IgD-negative memory B cell (primary cell): ENCODE data around the gene FASN. TPM values are rescaled to one million over a fixed set of nuclear protein-coding genes. Genes with fewer than 3 reads are reported as not detected.

Experiments
- H3K27ac Mint-ChIP-seq, 3 donors: one replicate each; pipeline ENCODE4 v1.8.0; 2020 to 2022; ENCODE audit warnings: mild to moderate bottlenecking in 3 of 3, mixed read lengths in 3 of 3, moderate library complexity in 1 of 3
- H3K27me3 Mint-ChIP-seq: one replicate; pipeline ENCODE4 v1.8.0; 2021; ENCODE audit warnings: mixed read lengths
- H3K36me3 Mint-ChIP-seq: one replicate; pipeline ENCODE4 v1.8.0; 2020; ENCODE audit warnings: mild to moderate bottlenecking, mixed read lengths
- H3K4me1 Mint-ChIP-seq, 3 donors: one replicate each; pipeline ENCODE4 v1.8.0; 2020 to 2022; ENCODE audit warnings: mixed read lengths in 3 of 3, mild to moderate bottlenecking in 1 of 3
- H3K4me3 Mint-ChIP-seq, 4 donors: one replicate each; pipeline ENCODE4 v1.8.0; 2020 to 2022; ENCODE audit warnings: mild to moderate bottlenecking in 4 of 4, mixed read lengths in 4 of 4, moderate library complexity in 3 of 4
- H3K9me3 Mint-ChIP-seq, 3 donors: one replicate each; pipeline ENCODE4 v1.8.0; 2020 to 2021; ENCODE audit warnings: mixed read lengths in 3 of 3, mild to moderate bottlenecking in 1 of 3
- polyA plus RNA-seq: library from polyadenylated mRNA; unstranded; fragments of 300-500 nt; fragmentation: Illumina TruSeq; gene quantifications from one replicate; pipeline ENCODE4 v1.2.3, GENCODE V29; 2021

Gene FASN
- polyA plus RNA-seq, 1 donor from 2014 or later = 2.9 TPM

- Mint-ChIP-seq H3K9me3 (no peaks in the 10 kb centered on the region), H3K27me3 (no peaks in the 10 kb centered on the region), H3K4me3 (peak overlapping the region; percentile 69 to 86 (median 79)), H3K4me1 (peaks cover 0 to 10% (median 0%) of the 10 kb centered on the region in 3 donors), H3K36me3 (no peaks in the 10 kb centered on the region), H3K27ac (peak overlapping the region in 2 of 3 donors; percentile 87 to 89)
These were observed 34.3 kb downstream of the FASN start for GRCh38 chr17:82063424-82064415.

- no peaks in the 10 kb centered on the region for H3K27me3 Mint-ChIP-seq
- peaks cover 0 to 10% (median 0%) of the 10 kb centered on the region in 3 donors for H3K4me1 Mint-ChIP-seq
- H3K9me3 Mint-ChIP-seq = no peaks in the 10 kb centered on the region
- H3K27ac Mint-ChIP-seq = peak overlapping the region in 1 of 3 donors; percentile 46
- no peak overlapping the region for H3K4me3 Mint-ChIP-seq
- no peaks in the 10 kb centered on the region for H3K36me3 Mint-ChIP-seq
These were observed 35.1 kb downstream of the FASN start for GRCh38 chr17:82062984-82063368.

GRCh38 chr17:82062076-82062983 is 35.7 kb downstream of the FASN start:
- Mint-ChIP-seq H3K9me3 (no peaks in the 10 kb centered on the region), H3K36me3 (no peaks in the 10 kb centered on the region), H3K4me1 (peaks cover 0 to 10% (median 0%) of the 10 kb centered on the region in 3 donors), H3K27me3 (no peaks in the 10 kb centered on the region), H3K4me3 (no peak overlapping the region), H3K27ac (no peak overlapping the region)

DNA sequence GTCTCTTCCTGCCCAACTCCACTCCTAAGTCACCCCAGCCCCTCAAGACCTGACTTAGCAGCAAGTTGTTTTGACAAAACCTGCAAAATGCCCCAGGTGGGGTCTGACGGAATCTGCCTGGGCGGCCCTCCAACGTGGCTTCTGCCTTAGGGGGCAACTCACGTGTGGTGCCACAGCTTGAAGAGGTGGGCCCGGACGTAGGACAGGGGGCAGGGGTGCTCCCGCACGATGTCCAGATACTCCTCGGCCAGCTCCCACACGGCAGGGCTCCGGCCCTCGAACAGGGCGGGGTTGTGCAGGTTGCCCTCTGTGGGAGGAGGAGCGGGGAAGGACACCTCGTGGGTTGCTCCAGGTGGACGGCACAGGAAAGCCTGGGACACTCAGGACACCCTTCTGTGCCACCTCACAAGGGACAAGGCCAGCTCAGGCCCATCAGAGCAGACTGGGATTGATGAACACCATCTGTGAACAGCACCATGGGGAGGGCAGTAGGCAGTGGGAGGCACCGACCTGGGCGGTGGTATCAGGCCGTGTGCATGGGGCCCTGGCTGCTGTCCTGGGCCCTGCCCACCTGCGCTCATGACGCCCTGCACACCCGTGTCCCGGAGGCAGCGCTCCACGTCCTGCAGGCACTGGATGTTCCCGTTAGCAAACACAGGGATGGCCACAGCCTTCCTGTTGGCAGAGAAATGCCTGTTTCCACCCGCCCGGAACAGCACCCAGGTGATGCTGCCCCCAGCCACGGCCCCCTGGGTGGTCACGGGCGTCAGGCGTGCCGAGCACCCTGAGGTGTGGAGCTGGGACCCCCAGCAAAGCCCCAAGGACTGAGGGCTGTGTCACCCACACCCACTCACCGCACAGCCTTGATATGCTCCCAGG is 36.8 kb downstream of the FASN start:
- Mint-ChIP-seq H3K27ac (no peak overlapping the region), H3K9me3 (no peaks in the 10 kb centered on the region), H3K4me1 (peaks cover 0 to 6% (median 0%) of the 10 kb centered on the region in 3 donors), H3K36me3 (no peaks in the 10 kb centered on the region), H3K27me3 (no peaks in the 10 kb centered on the region), H3K4me3 (no peak overlapping the region)

GRCh38 chr17:82060614-82061013 is 37.4 kb downstream of the FASN start:
- H3K9me3 Mint-ChIP-seq = no peaks in the 10 kb centered on the region
- H3K27ac Mint-ChIP-seq = no peak overlapping the region
- H3K36me3 Mint-ChIP-seq = no peaks in the 10 kb centered on the region
- no peaks in the 10 kb centered on the region for H3K27me3 Mint-ChIP-seq
- H3K4me3 Mint-ChIP-seq = no peak overlapping the region
- H3K4me1 Mint-ChIP-seq = peaks cover 0 to 4% (median 0%) of the 10 kb centered on the region in 3 donors

DNA sequence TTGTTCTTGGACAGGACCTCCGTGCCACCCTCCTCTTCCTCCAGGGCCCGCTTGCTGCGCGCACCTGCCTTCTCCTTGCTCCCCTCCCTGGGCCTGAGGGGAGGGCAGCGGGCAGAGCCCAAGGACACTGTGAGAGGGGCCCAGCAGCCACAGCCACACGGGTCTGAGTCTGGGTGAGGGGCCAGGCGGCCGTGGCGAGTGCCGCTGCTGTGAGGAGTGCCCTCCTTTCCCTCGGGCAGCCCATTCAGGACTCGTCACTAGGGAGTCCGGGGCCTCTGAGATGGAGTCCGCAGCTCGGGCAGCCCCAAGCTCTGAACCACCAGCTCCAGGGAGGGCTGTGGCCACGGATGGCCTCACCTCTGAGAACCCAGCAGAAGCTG is 38.0 kb downstream of the FASN start:
- no peaks in the 10 kb centered on the region for H3K36me3 Mint-ChIP-seq
- peak overlapping the region in 1 of 3 donors; percentile 10 for H3K27ac Mint-ChIP-seq
- H3K27me3 Mint-ChIP-seq = no peaks in the 10 kb centered on the region
- no peaks in the 10 kb centered on the region for H3K9me3 Mint-ChIP-seq
- H3K4me3 Mint-ChIP-seq = peak overlapping the region in 1 of 4 donors; percentile 32
- peaks cover 0 to 4% (median 0%) of the 10 kb centered on the region in 3 donors for H3K4me1 Mint-ChIP-seq

- no peak overlapping the region for H3K27ac Mint-ChIP-seq
- H3K36me3 Mint-ChIP-seq = no peaks in the 10 kb centered on the region
- H3K4me1 Mint-ChIP-seq = peaks cover 0 to 4% (median 1%) of the 10 kb centered on the region in 3 donors
- no peaks in the 10 kb centered on the region for H3K9me3 Mint-ChIP-seq
- no peak overlapping the region for H3K4me3 Mint-ChIP-seq
- H3K27me3 Mint-ChIP-seq = no peaks in the 10 kb centered on the region
These were observed 38.6 kb downstream of the FASN start for GRCh38 chr17:82059272-82060000.

DNA sequence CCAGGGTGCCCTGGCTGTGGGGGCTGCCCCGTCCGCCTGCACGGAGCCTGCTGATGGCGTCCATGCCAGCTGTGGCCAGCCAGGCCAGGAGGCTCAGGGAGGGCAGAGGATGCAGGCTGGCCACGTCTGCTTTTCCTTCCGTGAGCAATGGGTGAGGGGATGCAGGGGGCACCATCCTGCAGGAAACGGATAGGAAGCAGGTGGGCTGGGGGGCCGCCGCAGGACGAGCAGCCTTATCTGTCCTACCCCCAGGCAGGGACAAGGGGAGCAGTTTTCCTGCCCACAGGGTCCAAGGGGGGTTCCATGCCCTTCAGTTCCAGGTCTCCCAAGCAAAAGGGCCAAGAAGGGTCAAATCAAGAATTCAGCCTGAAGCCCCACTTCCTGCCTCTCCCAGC is 39.2 kb downstream of the FASN start:
- H3K27me3 Mint-ChIP-seq = no peaks in the 10 kb centered on the region
- H3K4me1 Mint-ChIP-seq = peaks cover 0 to 1% (median 0%) of the 10 kb centered on the region in 3 donors
- H3K4me3 Mint-ChIP-seq = no peak overlapping the region
- no peaks in the 10 kb centered on the region for H3K9me3 Mint-ChIP-seq
- no peak overlapping the region for H3K27ac Mint-ChIP-seq
- no peaks in the 10 kb centered on the region for H3K36me3 Mint-ChIP-seq

DNA sequence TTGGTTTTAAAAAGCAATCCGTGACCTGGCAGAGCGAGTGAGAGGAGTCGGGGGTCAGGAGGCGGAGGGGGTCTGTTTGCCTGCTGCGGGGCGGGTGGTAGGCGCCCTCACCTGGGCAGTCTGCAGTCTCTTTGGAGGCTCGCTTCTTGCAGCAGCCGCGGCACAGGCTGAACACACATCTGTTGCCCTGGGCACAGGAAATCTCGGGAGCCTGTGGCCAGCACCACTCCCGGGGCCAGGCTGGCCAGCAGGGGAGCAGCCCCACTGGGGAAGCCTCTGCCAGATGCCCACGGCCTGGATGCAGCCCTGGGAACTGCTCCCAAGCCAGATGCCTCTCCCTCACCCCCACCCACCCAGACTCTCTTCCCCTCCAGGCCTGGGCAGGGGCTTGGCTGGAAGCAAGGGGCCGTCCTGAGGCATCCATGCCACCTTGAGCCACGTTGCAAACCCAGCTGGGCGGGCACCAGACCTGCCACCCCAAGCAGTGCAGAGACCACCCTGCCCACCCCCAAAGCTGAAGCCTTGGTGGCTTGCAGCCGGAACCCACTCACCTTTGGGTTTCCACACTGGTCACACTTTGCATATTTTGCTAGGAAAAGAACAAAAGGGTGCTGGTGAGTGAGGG is 39.7 kb downstream of the FASN start:
- Mint-ChIP-seq H3K9me3 (no peaks in the 10 kb centered on the region), H3K36me3 (no peaks in the 10 kb centered on the region), H3K27me3 (no peaks in the 10 kb centered on the region), H3K4me3 (peak overlapping the region in 1 of 4 donors; percentile 57), H3K4me1 (peaks cover 0 to 1% (median 0%) of the 10 kb centered on the region in 3 donors), H3K27ac (no peak overlapping the region)

DNA sequence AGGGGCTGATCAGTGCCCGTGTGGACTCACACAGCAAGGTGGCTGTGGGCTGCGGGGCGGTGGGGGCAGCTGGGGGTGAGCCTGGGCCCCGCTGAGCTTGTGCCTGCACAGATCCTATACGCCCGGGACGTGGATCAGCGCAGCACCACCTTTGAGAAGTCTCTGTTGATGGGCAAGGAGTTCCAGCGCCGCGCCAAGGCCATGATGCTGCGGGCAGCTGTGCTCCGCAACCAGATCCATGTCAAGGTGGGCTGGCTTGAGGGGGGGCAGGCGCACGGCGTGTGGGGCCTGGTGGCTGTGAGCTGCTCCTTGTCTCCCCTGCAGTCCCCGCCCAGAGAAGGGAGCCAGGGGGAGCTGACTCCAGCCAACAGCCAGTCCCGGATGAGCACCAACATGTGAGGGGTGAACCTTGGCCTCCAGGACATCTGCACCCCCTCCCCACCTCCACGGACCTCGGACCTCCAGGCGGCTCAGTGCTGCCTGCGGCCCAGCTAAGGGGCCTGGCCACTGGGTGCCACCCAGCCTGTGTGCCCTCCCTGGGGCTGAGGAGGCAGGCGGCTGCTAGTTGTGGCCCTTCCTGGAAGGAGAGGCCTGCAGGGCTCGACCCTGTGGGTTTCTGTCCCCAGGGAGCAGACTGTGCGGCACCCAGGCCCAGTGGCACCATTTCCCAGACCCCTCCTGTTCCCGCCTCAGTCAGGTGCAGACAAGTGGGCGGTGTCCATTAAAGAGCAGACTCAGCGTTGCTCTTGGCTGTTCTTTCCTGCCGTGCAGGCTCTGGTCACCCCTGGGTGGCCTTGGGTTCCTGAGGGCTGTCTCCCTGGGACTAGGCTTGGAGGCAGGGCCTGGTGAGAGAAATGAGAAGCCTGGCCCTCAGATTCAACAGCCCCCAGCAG is 41.1 kb downstream of the FASN start:
- Mint-ChIP-seq H3K9me3 (no peaks in the 10 kb centered on the region), H3K4me3 (no peak overlapping the region), H3K27me3 (no peaks in the 10 kb centered on the region), H3K27ac (no peak overlapping the region), H3K36me3 (no peaks in the 10 kb centered on the region), H3K4me1 (peaks cover 0 to 5% (median 0%) of the 10 kb centered on the region in 3 donors)

- Mint-ChIP-seq H3K36me3 (no peaks in the 10 kb centered on the region), H3K4me1 (peaks cover 0 to 5% (median 0%) of the 10 kb centered on the region in 3 donors), H3K27ac (no peak overlapping the region), H3K9me3 (no peaks in the 10 kb centered on the region), H3K4me3 (peak overlapping the region in 1 of 4 donors; percentile 17), H3K27me3 (no peaks in the 10 kb centered on the region)
These were observed 41.9 kb downstream of the FASN start for GRCh38 chr17:82055965-82056728.
